ENCODE results near the gene FOXK1. TPM values are rescaled to one million over a fixed set of nuclear protein-coding genes. Genes with fewer than 3 reads are reported as not detected.
"Not testable (repeated sequence)": the region's sequence is repeated elsewhere in the genome, so short reads cannot be mapped to it uniquely, and the experiment has no call there.

Gene FOXK1
- total RNA-seq, 2 experiments from 2014 or later = 32.7 to 33.2 TPM

DNA sequence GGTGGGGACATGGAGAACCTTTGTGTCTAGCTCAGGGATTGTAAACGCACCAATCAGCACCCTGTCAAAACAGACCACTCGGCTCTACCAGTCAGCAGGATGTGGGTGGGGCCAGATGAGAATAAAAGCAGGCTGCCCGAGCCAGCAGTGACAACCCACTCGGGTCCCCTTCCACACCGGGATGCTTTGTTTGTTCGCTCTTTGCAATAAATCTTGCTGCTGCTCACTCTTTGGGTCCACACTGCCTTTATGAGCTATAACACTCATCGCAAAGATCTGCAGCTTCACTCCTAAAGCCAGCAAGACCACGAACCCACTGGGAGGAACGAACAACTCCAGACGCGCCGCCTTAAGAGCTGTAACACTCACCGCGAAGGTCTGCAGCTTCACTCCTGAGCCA lies 112.1 kb downstream of the FOXK1 start:
- not testable (repeated sequence) for H3K9me3 Mint-ChIP-seq, H3K4me1 Mint-ChIP-seq, H3K4me3 Mint-ChIP-seq, H3K27ac Mint-ChIP-seq, DNase-seq, H3K27me3 Mint-ChIP-seq
- peaks cover 21% of the 10 kb centered on the region for H3K36me3 Mint-ChIP-seq (ENCODE audit: low read depth)
- ChIA-PET POLR2A (interaction anchor here (3.7 kb wide), 1 partner anchor 19 kb away, joined by 49 read pairs; the partner anchor contains the start of gene AP5Z1), CTCF (interaction anchor here (1.2 to 2.0 kb wide), 2 partner anchors 184 to 290 kb away, joined by 3 to 8 read pairs; no protein-coding TSS in a partner anchor)

DNA sequence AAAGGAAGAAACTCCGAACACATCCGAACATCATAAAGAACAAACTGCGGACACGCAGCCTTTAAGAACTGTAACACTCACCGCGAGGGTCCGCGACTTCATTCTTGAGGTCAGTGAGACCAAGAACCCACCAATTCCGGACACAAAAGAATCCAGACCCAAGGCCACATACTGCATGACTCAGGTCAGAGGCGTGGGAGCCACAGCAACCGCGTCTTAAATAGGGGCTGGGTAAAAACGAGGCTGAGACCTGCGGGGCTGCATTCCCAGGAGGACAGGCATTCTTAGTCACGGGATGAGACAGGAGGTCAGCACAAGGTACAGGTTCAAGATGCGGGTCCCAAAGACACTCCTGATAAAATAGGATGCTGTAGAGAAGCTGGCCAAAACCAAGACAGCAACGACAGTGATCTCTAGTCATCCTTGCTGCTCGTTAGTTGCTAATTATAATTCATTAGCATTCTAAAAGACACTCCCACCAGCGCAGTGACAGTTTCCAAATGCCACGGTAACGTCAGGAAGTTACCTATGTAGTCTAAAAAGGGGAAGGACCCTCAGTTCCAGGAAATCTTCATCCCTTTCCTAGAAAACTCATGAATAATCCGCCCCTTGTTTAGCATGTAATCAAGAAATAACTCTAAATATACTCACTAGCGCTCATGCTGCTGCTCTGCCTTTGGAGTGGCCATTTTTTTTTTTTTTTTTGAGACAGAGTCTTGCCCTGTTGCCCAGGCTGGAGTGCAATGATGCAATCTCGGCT lies 112.7 kb downstream of the FOXK1 start:
- Mint-ChIP-seq H3K4me1 (peaks cover 3% of the 10 kb centered on the region), H3K4me3 (no peak overlapping the region), H3K36me3 (ENCODE audit: low read depth) (peaks cover 21% of the 10 kb centered on the region), H3K27me3 (no peaks in the 10 kb centered on the region), H3K9me3 (no peaks in the 10 kb centered on the region), H3K27ac (no peak overlapping the region)
- no peak for DNase-seq
- CTCF ChIA-PET = interaction anchor here (0.6 to 1.2 kb wide), 3 partner anchors 61 to 416 kb away, joined by 3 to 6 read pairs (median 3); no protein-coding TSS in a partner anchor
- POLR2A ChIA-PET = interaction anchor here (1.3 kb wide), 1 partner anchor 20 kb away, joined by 4 read pairs; the partner anchor contains the start of gene AP5Z1

DNA sequence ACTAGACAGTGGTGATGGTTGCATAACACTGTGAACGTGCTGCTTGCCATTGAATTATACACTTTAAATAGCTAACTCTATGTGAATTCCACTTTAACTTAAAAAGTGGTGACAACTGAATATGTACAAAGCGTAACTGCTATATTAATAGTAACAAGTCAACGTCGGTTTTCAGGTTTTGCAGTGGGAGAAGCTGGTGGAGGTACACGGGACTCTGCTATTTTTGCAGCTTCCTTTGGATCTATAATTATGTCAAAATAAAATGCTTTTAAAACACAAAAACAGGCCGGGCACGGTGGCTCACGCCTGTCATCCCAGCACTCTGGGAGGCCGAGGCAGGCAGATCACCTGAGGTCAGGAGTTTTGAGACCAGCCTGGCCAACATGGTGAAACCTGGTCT lies 114.4 kb downstream of the FOXK1 start:
- peaks cover 2% of the 10 kb centered on the region for H3K4me1 Mint-ChIP-seq
- H3K9me3 Mint-ChIP-seq = no peaks in the 10 kb centered on the region

DNA sequence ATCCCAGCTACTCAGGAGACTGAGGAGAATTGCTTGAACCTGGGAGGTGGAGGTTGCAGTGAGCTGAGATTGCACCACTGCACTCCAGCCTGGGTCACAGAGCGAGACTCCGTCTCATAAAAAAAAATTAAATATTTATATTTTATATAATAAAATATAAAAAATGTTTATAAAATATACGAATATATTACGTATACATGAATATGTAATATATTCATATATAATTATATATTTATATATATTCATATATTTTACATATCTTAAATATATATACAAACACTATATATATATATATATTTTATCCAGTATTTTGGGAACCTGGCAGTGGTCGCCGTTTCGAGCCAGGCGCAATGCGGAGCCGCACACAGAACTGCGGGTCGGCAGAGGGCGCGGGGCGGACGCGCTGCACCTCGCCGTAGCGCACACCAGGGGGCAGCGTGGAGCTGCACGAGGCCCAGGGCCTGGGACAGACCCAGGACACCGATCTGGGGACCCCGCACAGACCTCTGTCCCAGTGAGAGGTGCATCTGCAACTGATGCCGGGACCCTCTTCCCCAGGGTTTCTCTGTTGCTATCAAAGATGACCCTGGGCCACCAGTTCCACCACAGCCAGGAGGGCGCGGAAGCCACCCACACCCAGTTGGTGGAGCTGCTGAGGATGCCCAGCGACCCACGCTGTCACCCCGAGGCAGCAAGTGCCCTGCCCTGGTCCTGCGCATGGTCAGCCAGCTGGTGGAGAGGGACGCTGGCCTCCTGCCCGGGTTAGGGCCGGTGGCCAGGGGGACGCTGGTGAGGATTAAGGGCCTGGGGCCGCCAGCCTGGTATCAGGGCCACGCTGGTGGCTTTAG lies 116.0 kb downstream of the FOXK1 start:
- Mint-ChIP-seq H3K4me1 (no peaks in the 10 kb centered on the region), H3K27ac (no peak overlapping the region), H3K9me3 (no peaks in the 10 kb centered on the region), H3K36me3 (ENCODE audit: low read depth) (peaks cover 7% of the 10 kb centered on the region), H3K4me3 (no peak overlapping the region), H3K27me3 (no peaks in the 10 kb centered on the region)
- CTCF ChIA-PET = interaction anchor here (0.6 to 3.6 kb wide), 15 partner anchors 8 to 376 kb away, joined by 3 to 33 read pairs (median 5); partner anchors contain the start of genes AP5Z1 and RADIL
- POLR2A ChIA-PET = interaction anchor here (2.6 kb wide), 1 partner anchor 22 kb away, joined by 18 read pairs; the partner anchor contains the start of gene AP5Z1
- peak; percentile 64 for DNase-seq

More for the DNA sequence above, 114.4 kb downstream of the FOXK1 start:
- POLR2A ChIA-PET = interaction anchor here (2.6 kb wide), 1 partner anchor 21 kb away, joined by 18 read pairs; the partner anchor contains the start of gene AP5Z1
- Mint-ChIP-seq H3K4me3 (no peak overlapping the region), H3K36me3 (ENCODE audit: low read depth) (peaks cover 11% of the 10 kb centered on the region), H3K27me3 (no peaks in the 10 kb centered on the region), H3K27ac (no peak overlapping the region)
- CTCF ChIA-PET = interaction anchor here (0.5 to 3.6 kb wide), 8 partner anchors 18 to 370 kb away, joined by 3 to 33 read pairs (median 4); partner anchors contain the start of genes AP5Z1 and RADIL
- DNase-seq = no peak

DNA sequence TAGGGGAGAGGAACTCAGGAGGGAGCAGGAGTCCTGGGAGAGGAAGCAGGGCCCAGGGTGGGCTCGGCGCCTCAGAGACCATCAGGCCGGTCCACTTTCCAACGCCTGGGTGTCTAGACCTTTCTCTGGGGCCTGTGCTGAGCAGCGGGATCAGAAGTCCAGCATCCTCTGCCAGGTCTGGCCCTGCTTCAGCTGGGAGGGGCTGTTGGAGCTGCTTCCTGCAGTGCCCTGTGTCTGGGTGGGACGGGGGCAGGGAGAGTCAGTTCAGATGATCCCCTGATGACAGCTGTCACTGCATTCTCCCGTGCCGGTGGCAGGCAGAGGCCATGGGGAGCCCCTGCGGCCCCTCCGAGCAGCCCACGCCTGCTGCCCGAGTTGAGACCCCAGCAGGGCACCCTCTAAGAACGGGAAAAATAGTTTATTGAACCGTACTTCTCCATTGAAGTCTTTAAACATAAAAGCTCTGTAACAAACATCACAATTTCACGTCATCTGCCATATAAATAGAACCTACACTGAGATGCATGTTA lies 116.7 kb downstream of the FOXK1 start:
- no peak overlapping the region for H3K27ac Mint-ChIP-seq
- H3K4me1 Mint-ChIP-seq = no peaks in the 10 kb centered on the region
- no peak for DNase-seq
- H3K27me3 Mint-ChIP-seq = no peaks in the 10 kb centered on the region
- H3K36me3 Mint-ChIP-seq (ENCODE audit: low read depth) = peaks cover 7% of the 10 kb centered on the region
- H3K4me3 Mint-ChIP-seq = no peak overlapping the region
- ChIA-PET POLR2A (interaction anchor here (2.6 kb wide), 1 partner anchor 23 kb away, joined by 18 read pairs; the partner anchor contains the start of gene AP5Z1), CTCF (interaction anchor here (0.6 to 3.6 kb wide), 16 partner anchors 8 to 375 kb away, joined by 3 to 33 read pairs (median 4); partner anchors contain the start of genes AP5Z1 and RADIL)
- H3K9me3 Mint-ChIP-seq = no peaks in the 10 kb centered on the region

DNA sequence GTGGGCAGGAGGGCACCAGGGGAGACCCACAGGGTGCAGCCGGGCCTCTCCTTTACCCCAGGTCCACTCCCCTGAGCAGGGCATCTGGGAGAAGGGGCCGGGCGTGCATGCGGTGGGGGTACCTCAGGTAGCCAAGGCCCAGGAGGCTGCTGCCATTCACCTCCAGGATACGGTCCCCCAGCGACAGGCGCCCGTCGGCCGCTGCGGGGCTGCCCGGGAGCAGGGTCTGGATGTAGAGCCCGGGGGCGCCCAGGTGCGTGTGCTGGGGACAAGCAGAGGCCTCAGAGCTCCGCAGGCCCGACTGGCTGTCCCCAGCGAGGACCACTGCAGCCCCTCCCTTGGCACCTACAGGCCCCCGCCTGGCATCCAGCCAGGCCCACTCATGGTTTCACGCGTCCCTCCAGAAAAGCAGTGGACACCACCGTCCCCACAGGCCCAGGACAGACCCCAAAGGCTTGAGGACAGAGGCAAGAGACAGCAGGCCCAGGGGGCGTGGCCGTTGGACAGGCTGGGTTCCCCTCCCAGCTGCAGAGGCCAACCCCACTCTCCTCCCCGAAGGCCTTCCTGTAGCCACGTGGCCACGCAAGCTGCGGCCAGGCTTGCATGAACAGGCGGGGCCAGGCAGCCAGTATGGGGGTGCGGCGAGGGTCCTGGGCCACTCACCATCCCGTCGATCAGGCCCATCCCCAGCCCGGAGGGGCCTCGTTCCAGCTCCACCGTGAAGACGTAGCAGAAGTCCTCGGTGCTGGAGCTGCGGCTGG lies 117.6 kb downstream of the FOXK1 start:
- Mint-ChIP-seq H3K4me1 (no peaks in the 10 kb centered on the region), H3K27me3 (no peaks in the 10 kb centered on the region), H3K4me3 (no peak overlapping the region), H3K9me3 (no peaks in the 10 kb centered on the region), H3K27ac (no peak overlapping the region), H3K36me3 (ENCODE audit: low read depth) (no peaks in the 10 kb centered on the region)
- no peak for DNase-seq
- ChIA-PET CTCF (interaction anchor here (0.6 to 3.6 kb wide), 5 partner anchors 14 to 287 kb away, joined by 3 to 33 read pairs (median 5); partner anchors contain the start of gene RADIL), POLR2A (no interaction called here)

DNA sequence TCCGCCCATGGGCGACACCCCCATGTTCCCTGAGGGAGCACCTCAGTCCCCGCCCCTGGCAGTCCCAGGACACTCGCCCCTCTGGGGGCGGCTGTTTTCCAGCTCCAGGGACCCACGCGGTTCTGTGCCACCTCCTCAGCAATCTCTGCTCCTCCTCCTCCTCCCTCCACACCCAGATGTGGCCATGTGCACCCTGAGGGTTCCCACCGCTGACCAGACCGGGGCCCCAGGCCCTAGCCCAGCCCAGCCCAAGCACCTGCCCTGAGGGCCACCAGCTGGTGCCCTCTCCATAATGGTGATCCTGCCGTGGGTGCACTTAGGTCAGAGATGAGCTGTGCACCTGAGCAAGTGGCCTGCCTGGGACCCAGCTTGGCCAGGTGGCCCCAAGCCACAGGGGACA lies 118.4 kb downstream of the FOXK1 start:
- H3K36me3 Mint-ChIP-seq (ENCODE audit: low read depth) = no peaks in the 10 kb centered on the region
- ChIA-PET CTCF (interaction anchor here (0.6 kb wide), 1 partner anchor 284 kb away, joined by 3 read pairs; no protein-coding TSS in a partner anchor), POLR2A (interaction anchor here (1.6 kb wide), 1 partner anchor 159 kb away, joined by 3 read pairs; no protein-coding TSS in a partner anchor)
- no peaks in the 10 kb centered on the region for H3K9me3 Mint-ChIP-seq
- no peak overlapping the region for H3K27ac Mint-ChIP-seq
- no peaks in the 10 kb centered on the region for H3K4me1 Mint-ChIP-seq
- no peak for DNase-seq
- no peak overlapping the region for H3K4me3 Mint-ChIP-seq
- no peaks in the 10 kb centered on the region for H3K27me3 Mint-ChIP-seq

DNA sequence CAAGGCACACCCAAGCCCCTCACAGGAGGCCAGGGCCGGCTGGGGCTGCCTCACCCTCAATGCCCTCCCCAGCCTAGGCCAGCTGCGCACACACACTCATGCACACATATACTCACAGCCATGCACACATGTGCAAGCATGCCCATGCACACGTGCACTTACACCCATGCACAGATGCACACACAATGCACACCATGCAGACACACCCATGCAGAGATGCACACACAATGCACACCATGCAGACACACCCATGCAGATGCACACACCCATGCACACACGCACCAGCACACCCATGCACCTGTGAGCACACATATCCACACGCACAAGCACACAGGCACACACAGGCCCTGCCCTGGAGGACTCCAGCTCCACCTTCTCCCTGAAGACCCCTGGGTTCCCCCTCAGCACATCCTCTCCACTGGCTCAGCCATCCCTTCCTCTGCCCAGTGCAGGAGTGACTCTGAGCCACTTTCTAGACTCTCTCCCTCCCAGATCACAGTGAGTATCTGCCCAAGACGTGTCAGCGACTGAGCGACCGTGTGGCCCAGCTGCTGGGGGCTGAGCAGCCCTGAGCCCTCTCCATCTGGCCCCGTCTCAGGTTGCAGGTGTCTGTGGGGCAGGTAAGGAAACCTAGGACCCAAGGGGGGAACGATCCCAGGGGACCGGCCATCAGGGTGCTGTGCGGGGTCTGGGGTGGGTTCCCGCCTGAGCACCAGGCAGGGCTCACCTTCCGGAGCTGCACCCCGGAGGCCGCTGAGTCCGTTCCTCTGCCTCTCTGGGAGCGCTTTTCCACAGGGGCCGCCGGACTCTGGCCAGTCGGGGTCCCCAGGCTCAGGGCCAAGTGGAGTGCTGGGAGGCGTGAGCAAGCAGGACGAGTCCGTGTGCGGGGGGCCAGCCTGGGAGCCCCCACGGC lies 119.1 kb downstream of the FOXK1 start:
- CTCF ChIA-PET = no interaction called here
- Mint-ChIP-seq H3K4me3 (no peak overlapping the region), H3K36me3 (ENCODE audit: low read depth) (no peaks in the 10 kb centered on the region), H3K27ac (no peak overlapping the region), H3K27me3 (no peaks in the 10 kb centered on the region), H3K4me1 (no peaks in the 10 kb centered on the region), H3K9me3 (no peaks in the 10 kb centered on the region)
- POLR2A ChIA-PET = interaction anchor here (1.6 kb wide), 1 partner anchor 160 kb away, joined by 3 read pairs; no protein-coding TSS in a partner anchor
- DNase-seq = no peak

DNA sequence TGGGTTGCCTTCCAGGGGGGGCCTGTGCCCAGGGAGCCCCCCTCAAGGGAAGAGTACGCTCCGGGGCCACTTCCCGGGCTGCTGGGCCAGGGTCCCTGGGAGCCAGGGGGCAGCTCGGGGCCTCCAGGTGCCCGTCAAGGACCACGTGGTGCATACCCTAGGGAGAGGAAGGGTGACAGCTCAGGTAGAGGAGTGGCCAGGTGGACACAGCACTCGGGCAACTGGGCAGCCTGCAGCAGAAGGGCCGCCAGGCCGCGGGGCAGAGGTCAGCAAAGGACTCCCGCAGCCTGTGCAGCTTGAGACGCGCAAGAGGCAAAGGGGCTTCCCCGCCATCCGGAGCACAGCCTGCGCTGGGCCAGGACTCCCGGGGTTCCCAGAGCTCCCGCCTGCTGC lies 119.7 kb downstream of the FOXK1 start:
- ChIA-PET POLR2A (interaction anchor here (1.6 kb wide), 1 partner anchor 160 kb away, joined by 3 read pairs; no protein-coding TSS in a partner anchor), CTCF (no interaction called here)
- Mint-ChIP-seq H3K36me3 (ENCODE audit: low read depth) (no peaks in the 10 kb centered on the region), H3K27me3 (peaks cover 5% of the 10 kb centered on the region), H3K4me1 (no peaks in the 10 kb centered on the region), H3K4me3 (no peak overlapping the region), H3K27ac (no peak overlapping the region), H3K9me3 (no peaks in the 10 kb centered on the region)
- no peak for DNase-seq

DNA sequence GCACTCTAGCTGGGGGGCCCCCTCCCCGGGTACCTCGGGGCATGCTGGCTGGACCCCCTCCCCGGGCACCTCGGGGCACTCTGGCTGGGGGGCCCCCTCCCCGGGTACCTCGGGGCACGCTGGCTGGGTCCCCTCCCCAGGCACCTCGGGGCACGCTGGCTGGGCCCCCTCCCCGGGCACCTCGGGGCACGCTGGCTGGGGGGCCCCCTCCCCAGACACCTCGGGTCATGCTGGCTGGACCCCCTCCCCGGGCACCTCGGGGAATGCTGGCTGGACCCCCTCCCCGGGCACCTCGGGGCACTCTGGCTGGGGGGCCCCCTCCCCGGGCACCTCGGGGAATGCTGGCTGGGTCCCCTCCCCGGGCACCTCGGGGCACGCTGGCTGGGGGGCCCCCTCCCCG lies 120.5 kb downstream of the FOXK1 start:
- H3K27ac Mint-ChIP-seq; H3K9me3 Mint-ChIP-seq; H3K4me1 Mint-ChIP-seq; H3K36me3 Mint-ChIP-seq (ENCODE audit: low read depth); CTCF ChIA-PET; H3K4me3 Mint-ChIP-seq; POLR2A ChIA-PET; DNase-seq; H3K27me3 Mint-ChIP-seq: not testable (repeated sequence)

DNA sequence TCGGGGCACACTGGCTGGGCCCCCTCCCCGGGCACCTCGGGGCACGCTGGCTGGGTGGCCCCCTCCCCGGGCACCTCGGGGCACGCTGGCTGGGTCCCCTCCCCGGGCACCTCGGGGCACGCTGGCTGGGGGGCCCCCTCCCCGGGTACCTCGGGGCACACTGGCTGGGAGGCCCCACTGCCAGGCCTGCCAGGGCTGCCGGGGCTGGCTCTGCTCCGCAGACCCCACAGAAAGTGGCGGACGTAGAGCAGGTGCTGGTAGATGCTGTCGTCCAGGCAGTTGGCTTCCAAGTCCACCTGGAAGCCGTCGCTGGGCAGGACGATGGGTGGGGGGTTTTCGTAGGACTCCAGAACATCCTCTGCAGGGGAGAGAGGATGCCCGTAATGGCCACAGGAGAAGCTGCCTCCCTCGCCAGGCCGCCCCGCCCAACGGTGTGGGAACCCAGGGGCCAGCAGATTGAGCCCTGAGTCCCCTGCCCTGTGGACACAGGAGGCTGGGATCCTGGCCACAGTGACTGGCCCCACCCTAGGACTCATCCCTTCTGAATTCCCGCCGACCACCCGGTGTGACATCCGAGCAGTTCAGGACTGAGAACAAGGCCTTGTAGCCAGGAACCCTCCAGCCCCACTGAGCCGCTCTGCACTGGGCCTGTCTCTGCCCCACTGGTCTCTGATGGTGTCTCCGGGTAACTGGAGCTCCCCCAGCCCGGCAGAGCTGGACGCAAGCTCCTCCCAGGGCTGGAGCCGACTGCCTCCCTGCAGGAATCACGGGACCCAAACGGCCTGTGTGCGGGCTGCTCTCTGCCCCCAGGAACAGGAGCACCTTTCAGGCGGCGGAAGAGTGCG lies 121.5 kb downstream of the FOXK1 start:
- Mint-ChIP-seq H3K9me3 (no peaks in the 10 kb centered on the region), H3K36me3 (ENCODE audit: low read depth) (no peaks in the 10 kb centered on the region), H3K27me3 (peaks cover 17% of the 10 kb centered on the region), H3K4me1 (no peaks in the 10 kb centered on the region), H3K4me3 (no peak overlapping the region), H3K27ac (no peak overlapping the region)
- ChIA-PET POLR2A (no interaction called here), CTCF (no interaction called here)
- no peak for DNase-seq
